ENCODE results near the gene URAD. TPM values are rescaled to one million over a fixed set of nuclear protein-coding genes. Genes with fewer than 3 reads are reported as not detected.

The URAD gene
- total and polyA plus RNA-seq, 3 donors from 2014 or later, result 0.87 to 1.6 TPM; not detected in 1

- no peak overlapping the region for H3K4me3 ChIP-seq
- no peak for TF ChIP-seq POLR2A (IDR thresholded peaks at IDR 0.05)
- no peak for TF ChIP-seq CTCF (IDR thresholded peaks at IDR 0.05)
- H3K4me1 ChIP-seq, result peaks cover 12% of the 10 kb centered on the region
- 82 to 83% methylated on average over 3 of the region's 3 CpGs for WGBS, 2 donors
- no peak overlapping the region for H3K27ac ChIP-seq
- intact Hi-C loops (cut with DNase I; ENCODE audit: low total_unique reads), result no loop called here
- no peaks in the 10 kb centered on the region for H3K36me3 ChIP-seq (ENCODE audit: low read depth, missing control alignments)
- H3K9me3 ChIP-seq, result no peaks in the 10 kb centered on the region
- no peaks in the 10 kb centered on the region for H3K27me3 ChIP-seq
- no peak for DNase-seq
Observed at GRCh38 chr13:27963491-27963890, 25.0 kb downstream of the URAD start.

DNA sequence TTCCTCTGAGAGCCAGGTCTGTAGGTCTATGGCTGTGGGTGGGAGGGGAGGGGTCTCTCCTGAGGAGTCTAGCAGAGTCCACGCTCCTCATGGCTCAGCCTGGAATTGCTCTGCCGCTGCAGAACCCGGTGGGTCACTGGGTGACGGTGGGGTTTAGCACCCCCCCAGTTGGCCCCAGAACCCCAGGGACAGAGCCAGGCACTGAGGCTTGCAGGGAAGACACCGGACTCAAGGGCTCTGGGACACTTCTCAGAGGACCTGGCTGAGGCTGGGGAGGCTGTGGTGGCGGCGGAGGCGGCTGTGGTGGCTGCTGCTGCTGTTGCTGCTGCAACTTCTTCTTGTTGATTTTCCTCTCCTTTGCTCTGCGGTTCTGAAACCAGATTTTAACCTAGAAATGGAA lies 25.5 kb downstream of the URAD start:
- intact Hi-C loops (cut with DNase I; ENCODE audit: low total_unique reads), result no loop called here
- no peaks in the 10 kb centered on the region for H3K36me3 ChIP-seq (ENCODE audit: low read depth, missing control alignments)
- no peak for DNase-seq
- WGBS, 2 donors, result 76 to 89% methylated on average over 5 to 9 of the region's 9 CpGs
- H3K9me3 ChIP-seq, result no peaks in the 10 kb centered on the region
- TF ChIP-seq CTCF (IDR thresholded peaks at IDR 0.05) (no peak), POLR2A (IDR thresholded peaks at IDR 0.05) (no peak)
- no peak overlapping the region for H3K27ac ChIP-seq
- H3K4me3 ChIP-seq, result no peak overlapping the region
- H3K4me1 ChIP-seq, result peaks cover 12% of the 10 kb centered on the region
- H3K27me3 ChIP-seq, result no peaks in the 10 kb centered on the region

DNA sequence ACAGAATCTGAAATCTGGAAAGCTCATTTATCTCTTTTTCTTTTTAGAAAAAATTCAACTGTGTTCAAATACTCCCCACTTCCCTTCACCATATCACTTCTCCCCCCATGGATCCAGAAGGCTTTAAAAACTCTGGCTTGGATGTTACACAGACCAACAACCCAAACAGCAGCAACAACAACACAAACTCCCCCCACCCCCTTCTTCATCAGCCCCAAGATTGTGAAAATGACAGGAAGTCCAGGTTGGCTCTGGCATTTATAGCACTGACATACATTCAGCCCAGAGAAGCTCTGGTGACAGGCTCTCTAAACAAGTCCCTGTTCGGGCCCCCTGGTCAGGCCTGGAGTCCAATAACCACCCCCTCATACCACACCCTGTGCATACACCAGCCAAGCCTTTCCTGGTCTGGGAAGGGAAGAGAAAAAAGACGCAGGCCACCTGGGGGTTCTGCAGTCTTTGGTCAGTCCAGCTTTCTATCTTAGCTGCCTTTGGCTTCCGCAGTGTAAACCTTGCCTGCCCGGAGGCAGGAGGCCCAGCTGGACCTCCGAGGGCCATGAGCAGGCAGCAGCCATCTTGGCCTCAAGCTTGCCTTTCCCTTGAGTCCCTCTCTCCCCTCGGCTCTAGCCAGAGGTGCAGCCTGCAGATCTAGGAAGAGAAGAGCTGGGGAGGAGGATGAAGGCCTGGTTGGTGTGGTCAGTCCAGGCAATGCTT lies 26.2 kb downstream of the URAD start:
- TF ChIP-seq POLR2A (IDR thresholded peaks at IDR 0.05), result no peak
- no peak for TF ChIP-seq CTCF (IDR thresholded peaks at IDR 0.05)
- H3K4me1 ChIP-seq, result peaks cover 12% of the 10 kb centered on the region
- H3K36me3 ChIP-seq (ENCODE audit: low read depth, missing control alignments), result no peaks in the 10 kb centered on the region
- intact Hi-C loops (cut with DNase I; ENCODE audit: low total_unique reads), result no loop called here
- no peaks in the 10 kb centered on the region for H3K27me3 ChIP-seq
- 55 to 65% methylated on average over 6 of the region's 6 CpGs for WGBS, 2 donors
- H3K27ac ChIP-seq, result no peak overlapping the region
- H3K4me3 ChIP-seq, result no peak overlapping the region
- no peak for DNase-seq
- no peaks in the 10 kb centered on the region for H3K9me3 ChIP-seq

- Histone ChIP-seq H3K9me3 (no peaks in the 10 kb centered on the region), H3K4me3 (peak overlapping the region; percentile 3 to 51), H3K36me3 (ENCODE audit: low read depth, missing control alignments) (no peaks in the 10 kb centered on the region), H3K27me3 (no peaks in the 10 kb centered on the region), H3K4me1 (peaks cover 12% of the 10 kb centered on the region), H3K27ac (no peak overlapping the region)
- intact Hi-C loops (cut with DNase I; ENCODE audit: low total_unique reads), result no loop called here
- no peak for TF ChIP-seq POLR2A (IDR thresholded peaks at IDR 0.05)
- TF ChIP-seq CTCF (IDR thresholded peaks at IDR 0.05), result no peak
- WGBS, 2 donors, result 14% methylated on average over 16 to 20 of the region's 25 CpGs
- DNase-seq, result no peak
Observed at GRCh38 chr13:27961227-27962085, 27.0 kb downstream of the URAD start.
